H9 (cell line): ENCODE measurements around the gene CAMTA1. TPM values are rescaled to one million over a fixed set of nuclear protein-coding genes. Genes with fewer than 3 reads are reported as not detected.

Experiments used
- DNase-seq: peaks from one replicate; pipeline ENCODE4 v3.0.0-alpha.2; 2017
- H2AFZ ChIP-seq: one replicate; pipeline ENCODE4 v1.6.1; 2013; ENCODE audit warnings: mild to moderate bottlenecking, low read length, control low read depth, moderate library complexity
- H2AK5ac ChIP-seq: 2 replicates; pipeline ENCODE4 v1.6.1; 2013; ENCODE audit warnings: low read length, control low read depth, mixed read lengths; ENCODE audit not compliant: insufficient read length
- H2BK120ac ChIP-seq: one replicate; pipeline ENCODE4 v1.6.1; 2013; ENCODE audit warnings: low read depth, mild to moderate bottlenecking, low read length, control low read depth, inconsistent platforms; ENCODE audit not compliant: poor library complexity, severe bottlenecking
- H2BK12ac ChIP-seq: 2 replicates; pipeline ENCODE4 v1.6.1; 2013; ENCODE audit warnings: low read length, control low read depth, mixed read lengths, low read depth; ENCODE audit not compliant: insufficient read length
- H2BK15ac ChIP-seq: 2 replicates; pipeline ENCODE4 v1.6.1; 2013; ENCODE audit warnings: low read depth, low read length, control low read depth
- H2BK20ac ChIP-seq: one replicate; pipeline ENCODE4 v1.6.1; 2013; ENCODE audit warnings: low read depth, mild to moderate bottlenecking, low read length, control low read depth, inconsistent platforms; ENCODE audit not compliant: poor library complexity, severe bottlenecking
- H2BK5ac ChIP-seq: 2 replicates; pipeline ENCODE4 v1.6.1; 2013; ENCODE audit warnings: low read length, control low read depth, mixed read lengths; ENCODE audit not compliant: insufficient read length
- H3K14ac ChIP-seq: 2 replicates; pipeline ENCODE4 v1.6.1; 2013; ENCODE audit warnings: low read length, control low read depth; ENCODE audit not compliant: insufficient read depth
- H3K18ac ChIP-seq: 2 replicates; pipeline ENCODE4 v1.6.1; 2013; ENCODE audit warnings: low read depth, mild to moderate bottlenecking, mixed read lengths, low read length, control low read depth; ENCODE audit not compliant: insufficient read length
- H3K23ac ChIP-seq: 2 replicates; pipeline ENCODE4 v1.6.1; 2013; ENCODE audit warnings: low read length, control low read depth, mixed read lengths, low read depth; ENCODE audit not compliant: insufficient read length
- H3K23me2 ChIP-seq: 2 replicates; pipeline ENCODE4 v1.6.1; 2013; ENCODE audit warnings: low read depth, mild to moderate bottlenecking, mixed read lengths, low read length, control low read depth; ENCODE audit not compliant: insufficient read length, poor library complexity, severe bottlenecking
- H3K27ac ChIP-seq: 2 replicates; pipeline ENCODE4 v1.5.1; 2013; ENCODE audit warnings: low read length, control low read depth, mixed read lengths, low read depth; ENCODE audit not compliant: insufficient read length
- H3K27me3 ChIP-seq: 2 replicates; pipeline ENCODE4 v1.6.1; 2013; ENCODE audit warnings: low read length, control low read depth, inconsistent platforms; ENCODE audit not compliant: insufficient read depth
- H3K4ac ChIP-seq: 2 replicates; pipeline ENCODE4 v1.6.1; 2013; ENCODE audit warnings: low read depth, mild to moderate bottlenecking, control low read depth, inconsistent platforms, low read length, moderate library complexity
- H3K4me1 ChIP-seq: 2 replicates; pipeline ENCODE4 v1.6.1; 2013; ENCODE audit warnings: low read length, control low read depth, inconsistent platforms; ENCODE audit not compliant: insufficient read depth
- H3K4me2 ChIP-seq: 2 replicates; pipeline ENCODE4 v1.6.1; 2013; ENCODE audit warnings: low read length, control low read depth, mixed read lengths; ENCODE audit not compliant: insufficient read length, insufficient read depth
- H3K56ac ChIP-seq: 2 replicates; pipeline ENCODE4 v1.6.1; 2013; ENCODE audit warnings: low read depth, mild to moderate bottlenecking, mixed read lengths, low read length, control low read depth; ENCODE audit not compliant: insufficient read length
- H3K79me1 ChIP-seq: 2 replicates; pipeline ENCODE4 v1.6.1; 2013; ENCODE audit warnings: low read depth, mild to moderate bottlenecking, moderate library complexity, low read length, control low read depth, inconsistent platforms; ENCODE audit not compliant: insufficient read depth, poor library complexity, severe bottlenecking
- H3K79me2 ChIP-seq: 2 replicates; pipeline ENCODE4 v1.6.1; 2013; ENCODE audit warnings: low read length, control low read depth, inconsistent platforms; ENCODE audit not compliant: insufficient read depth
- H3K9ac ChIP-seq: 2 replicates; pipeline ENCODE4 v1.6.1; 2013; ENCODE audit warnings: low read length, control low read depth, mixed read lengths; ENCODE audit not compliant: insufficient read length; ENCODE audit errors: extremely low read depth
- H3K9me3 ChIP-seq: one replicate; pipeline ENCODE4 v1.6.1; 2013; ENCODE audit warnings: low read depth, low read length, inconsistent platforms; ENCODE audit not compliant: control insufficient read depth
- H3T11ph ChIP-seq: one replicate; pipeline ENCODE4 v1.6.1; 2013; ENCODE audit warnings: mild to moderate bottlenecking, low read length, control low read depth, inconsistent platforms
- H4K20me1 ChIP-seq: one replicate; pipeline ENCODE4 v1.6.1; 2013; ENCODE audit not compliant: control insufficient read depth, insufficient read length, insufficient read depth
- H4K5ac ChIP-seq: 2 replicates; pipeline ENCODE4 v1.6.1; 2013; ENCODE audit warnings: low read depth, mild to moderate bottlenecking, mixed read lengths, low read length, control low read depth; ENCODE audit not compliant: insufficient read length
- H4K8ac ChIP-seq: replicated peaks from 2 replicates; pipeline ENCODE4 v1.6.1; 2013; ENCODE audit warnings: low read length, control low read depth, mixed read lengths, low read depth; ENCODE audit not compliant: insufficient read length
- H4K91ac ChIP-seq: 2 replicates; pipeline ENCODE4 v1.6.1; 2013; ENCODE audit warnings: low read depth, mild to moderate bottlenecking, moderate library complexity, mixed read lengths, low read length, control low read depth; ENCODE audit not compliant: insufficient read length
- H3K27ac Mint-ChIP-seq, 3 experiments: 2 replicates in 2 of 3; 3 replicates in 1 of 3; pipeline ENCODE4 v1.8.0; 2020 to 2021; ENCODE audit warnings: mixed read lengths in 3 of 3, mild to moderate bottlenecking in 1 of 3, moderate library complexity in 1 of 3
- H3K27me3 Mint-ChIP-seq: 2 replicates; pipeline ENCODE4 v1.8.0; 2021; ENCODE audit warnings: low read depth, mild to moderate bottlenecking, moderate library complexity, mixed read lengths
- H3K36me3 Mint-ChIP-seq, 3 experiments: 2 replicates in 2 of 3; 3 replicates in 1 of 3; pipeline ENCODE4 v1.8.0; 2020 to 2021; ENCODE audit warnings: low read depth in 3 of 3, mixed read lengths in 3 of 3; ENCODE audit not compliant: insufficient read depth in 1 of 3
- H3K4me1 Mint-ChIP-seq, 2 experiments: 2 replicates each; pipeline ENCODE4 v1.8.0; 2020; ENCODE audit warnings: mixed read lengths in 2 of 2
- H3K4me3 Mint-ChIP-seq, 2 experiments: 2 replicates in 1 of 2; 3 replicates in 1 of 2; pipeline ENCODE4 v1.8.0; 2020 to 2021; ENCODE audit warnings: mild to moderate bottlenecking in 2 of 2, mixed read lengths in 2 of 2, moderate library complexity in 1 of 2
- H3K9me3 Mint-ChIP-seq, 2 experiments: 2 replicates in 1 of 2; 3 replicates in 1 of 2; pipeline ENCODE4 v1.8.0; 2020; ENCODE audit warnings: mild to moderate bottlenecking in 2 of 2, mixed read lengths in 2 of 2, moderate library complexity in 1 of 2
- CTCF ChIP-seq: fragments of 200-600 bp; sonication (generic); conservative IDR thresholded peaks from 3 replicates; pipeline ENCODE4 v1.8.0; 2021; ENCODE audit warnings: antibody characterized with exemption, mild to moderate bottlenecking
- WGBS: extraction: QIAGEN DNeasy Blood & Tissue Kit; methylation state at CpG from one replicate; pipeline ENCODE4 v1.1.7; 2013; ENCODE audit warnings: missing lambda C conversion rate, low lambda C conversion rate, mixed read lengths; ENCODE audit not compliant: insufficient read length; ENCODE audit errors: extremely low coverage; 5-methylcytosine and 5-hydroxymethylcytosine counted together
- total RNA-seq: library from RNA; stranded (reverse); gene quantifications from 2 replicates; pipeline ENCODE4 v1.2.1, GENCODE V29; 2021

The CAMTA1 gene
- total RNA-seq, 1 experiment from 2014 or later = 115 TPM

- Histone ChIP-seq H4K5ac (no peak overlapping the region), H3K4me2 (no peak overlapping the region), H2BK12ac (no peak overlapping the region), H2BK120ac (no peak overlapping the region), H3K9me3 (no peaks in the 10 kb centered on the region), H3K27ac (no peak overlapping the region), H3K27me3 (no peaks in the 10 kb centered on the region), H3T11ph (no peak overlapping the region), H3K79me1 (no peaks in the 10 kb centered on the region), H3K23me2 (no peaks in the 10 kb centered on the region), H3K56ac (no peak overlapping the region), H2BK15ac (no peak overlapping the region), H2AFZ (no peak overlapping the region), H3K23ac (no peak overlapping the region), H2BK20ac (no peak overlapping the region), H3K4me1 (no peaks in the 10 kb centered on the region), H4K8ac (no peak overlapping the region), H4K20me1 (no peaks in the 10 kb centered on the region), H2AK5ac (no peak overlapping the region), H2BK5ac (no peak overlapping the region), H3K9ac (no peak overlapping the region), H4K91ac (no peak overlapping the region), H3K18ac (no peak overlapping the region), H3K79me2 (no peaks in the 10 kb centered on the region), H3K14ac (no peak overlapping the region; the same call in 1 of the 2 replicates), H3K4ac (no peak overlapping the region)
- H3K36me3 Mint-ChIP-seq = no peaks in the 10 kb centered on the region; a peak in 1 of 7 replicates
- peaks cover 9 to 18% of the 10 kb centered on the region in 2 experiments for H3K4me1 Mint-ChIP-seq
- H3K9me3 Mint-ChIP-seq = no peaks in the 10 kb centered on the region
- TF ChIP-seq CTCF = no peak
- no CpG with 5 or more reads among the region's 13 CpGs for WGBS
- H3K27me3 Mint-ChIP-seq = no peaks in the 10 kb centered on the region; the same call in 1 of the 2 replicates
- DNase-seq = no peak
- H3K4me3 Mint-ChIP-seq = no peak overlapping the region
- no peak overlapping the region for H3K27ac Mint-ChIP-seq
These were observed 550.1 kb downstream of the CAMTA1 start for GRCh38 chr1:7335224-7335879.
